ENCODE data around the gene L3MBTL3. TPM values are rescaled to one million over a fixed set of nuclear protein-coding genes. Genes with fewer than 3 reads are reported as not detected.

Gene L3MBTL3
- total RNA-seq, 2 experiments from 2014 or later: 31.7 to 34.0 TPM

DNA sequence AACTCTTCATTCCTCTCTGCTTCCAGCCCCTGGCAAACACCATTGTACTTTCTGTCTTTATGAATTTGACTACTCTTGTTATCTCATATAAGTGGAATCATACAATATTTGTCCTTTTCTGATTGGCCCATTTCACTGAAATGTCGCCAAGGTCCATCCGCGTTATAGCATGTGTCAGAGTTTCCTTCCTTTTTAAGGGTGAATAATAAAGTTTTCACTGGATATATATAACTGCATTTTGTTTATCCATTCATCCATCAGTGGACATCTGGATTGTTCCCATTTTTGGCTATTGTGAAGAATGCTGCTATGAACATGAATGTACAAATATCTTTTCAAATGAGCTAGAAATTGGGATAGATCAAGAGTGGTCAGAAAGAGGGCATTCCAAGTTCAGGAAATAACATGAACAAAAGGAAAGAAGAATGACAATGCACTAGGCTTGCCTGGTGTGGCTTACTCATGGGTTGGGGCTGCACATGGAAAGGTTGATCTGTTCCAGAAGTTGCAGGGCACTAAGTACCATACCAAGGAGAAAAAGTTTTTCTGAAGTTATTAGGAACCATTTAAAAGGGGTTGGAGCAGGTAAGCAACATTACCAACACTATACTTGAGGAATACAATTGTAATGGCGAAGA lies 10.0 kb upstream of the L3MBTL3 start:
- H3K4me1 Mint-ChIP-seq (ENCODE audit: low read depth): peaks cover 3% of the 10 kb centered on the region
- ATAC-seq (no peak), DNase-seq (no peak)
- H3K27me3 Mint-ChIP-seq (ENCODE audit: low read depth): peaks cover 12% of the 10 kb centered on the region
- H3K4me3 Mint-ChIP-seq: no peak overlapping the region
- no peak overlapping the region for H3K27ac Mint-ChIP-seq
- no peaks in the 10 kb centered on the region for H3K36me3 Mint-ChIP-seq (ENCODE audit: low read depth)
- H3K9me3 Mint-ChIP-seq (ENCODE audit: insufficient read depth): no peaks in the 10 kb centered on the region
- CTCF ChIA-PET: no interaction called here
- POLR2A ChIA-PET: no interaction called here

DNA sequence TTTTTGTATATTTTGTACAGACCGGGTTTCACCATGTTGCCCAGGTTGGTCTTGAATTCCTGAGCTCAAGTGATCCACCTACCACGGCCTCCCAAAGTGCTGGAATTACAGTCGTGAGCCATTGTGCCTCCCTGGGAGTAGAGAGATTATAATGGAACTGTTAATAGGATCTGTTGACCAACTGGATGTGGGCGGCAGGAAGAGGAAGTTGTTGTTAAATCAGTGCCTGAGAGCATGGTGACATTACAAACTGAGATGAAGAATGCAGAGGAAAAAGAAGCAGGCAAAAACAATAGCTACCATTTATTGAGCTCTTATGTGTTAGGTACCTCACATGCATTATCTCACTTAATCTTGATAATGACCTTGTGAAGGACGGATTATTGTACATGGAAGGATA lies 9.2 kb upstream of the L3MBTL3 start:
- Mint-ChIP-seq H3K27me3 (ENCODE audit: low read depth) (peaks cover 10% of the 10 kb centered on the region), H3K4me3 (no peak overlapping the region), H3K36me3 (ENCODE audit: low read depth) (no peaks in the 10 kb centered on the region), H3K9me3 (ENCODE audit: insufficient read depth) (no peaks in the 10 kb centered on the region), H3K27ac (no peak overlapping the region), H3K4me1 (ENCODE audit: low read depth) (peaks cover 3% of the 10 kb centered on the region)
- DNase-seq (no peak), ATAC-seq (no peak)
- POLR2A ChIA-PET: no interaction called here
- CTCF ChIA-PET: no interaction called here

DNA sequence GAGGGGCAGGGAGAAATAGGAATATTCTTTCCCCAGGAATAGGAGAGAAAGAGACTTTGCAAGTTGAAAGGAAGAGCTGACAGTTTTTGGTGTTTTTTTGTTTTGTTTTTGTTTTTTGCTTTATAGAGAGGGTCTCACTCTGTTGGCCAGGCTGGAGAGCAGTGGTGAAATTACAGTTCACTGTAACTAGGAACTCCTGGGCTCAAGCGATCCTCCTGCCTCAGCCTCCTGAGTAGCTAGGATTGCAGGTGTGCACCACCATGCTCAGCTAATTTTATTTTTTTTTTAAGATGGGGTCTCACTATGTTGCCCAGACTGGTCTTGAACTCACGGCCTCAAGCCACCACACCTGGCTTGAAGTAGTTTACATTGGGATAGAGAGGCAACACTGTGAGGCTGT lies 8.0 kb upstream of the L3MBTL3 start:
- ChIA-PET CTCF (interaction anchor here (1.5 kb wide), 1 partner anchor 11 kb away, joined by 3 read pairs; no protein-coding TSS in a partner anchor), POLR2A (interaction anchor here (0.6 to 1.3 kb wide), 3 partner anchors 8 to 110 kb away, joined by 3 to 4 read pairs (median 4); partner anchors contain the start of gene L3MBTL3)
- Mint-ChIP-seq H3K4me3 (no peak overlapping the region), H3K4me1 (ENCODE audit: low read depth) (peaks cover 3% of the 10 kb centered on the region), H3K27me3 (ENCODE audit: low read depth) (peaks cover 10% of the 10 kb centered on the region), H3K9me3 (ENCODE audit: insufficient read depth) (no peaks in the 10 kb centered on the region), H3K36me3 (ENCODE audit: low read depth) (no peaks in the 10 kb centered on the region), H3K27ac (no peak overlapping the region)
- no peak for DNase-seq
- ATAC-seq: no peak

- Mint-ChIP-seq H3K4me3 (no peak overlapping the region), H3K36me3 (ENCODE audit: low read depth) (no peaks in the 10 kb centered on the region), H3K27ac (no peak overlapping the region), H3K4me1 (ENCODE audit: low read depth) (peaks cover 4% of the 10 kb centered on the region), H3K9me3 (ENCODE audit: insufficient read depth) (no peaks in the 10 kb centered on the region), H3K27me3 (ENCODE audit: low read depth) (peaks cover 10% of the 10 kb centered on the region)
- DNase-seq (no peak), ATAC-seq (no peak)
- CTCF ChIA-PET: no interaction called here
- POLR2A ChIA-PET: no interaction called here
Measured at GRCh38 chr6:130012728-130013127, 5.7 kb upstream of the L3MBTL3 start.

DNA sequence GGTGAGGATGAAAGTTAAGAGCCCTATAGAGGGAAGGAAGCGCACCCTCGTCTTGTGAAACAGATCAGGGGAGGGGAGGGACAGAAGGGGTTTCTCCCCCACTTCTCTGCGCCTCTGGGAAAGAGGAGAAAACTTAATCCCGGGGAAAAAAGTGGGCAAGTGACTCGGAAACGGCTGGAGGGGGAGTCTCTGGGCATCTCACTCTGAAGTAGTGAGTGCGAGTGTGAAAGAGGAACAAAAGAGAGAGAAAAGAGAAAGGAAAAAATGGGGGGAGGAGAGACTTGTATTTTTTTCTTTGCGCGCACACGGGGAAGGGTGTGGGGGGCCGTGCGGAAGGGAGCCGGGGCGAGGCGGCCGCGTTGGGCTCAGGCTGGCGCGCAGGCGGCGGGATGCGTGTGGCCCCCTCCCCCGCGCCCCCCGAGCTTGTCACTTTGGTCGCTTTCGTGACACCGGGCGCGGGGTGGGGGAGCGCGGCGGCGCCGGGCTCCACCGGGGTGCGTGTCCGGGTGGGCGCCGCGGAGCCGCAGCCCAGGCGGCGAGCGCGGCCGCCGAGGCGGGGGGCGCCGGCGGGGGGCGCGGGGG lies 454 bp downstream of the L3MBTL3 start:
- ChIA-PET POLR2A (interaction anchor here (0.6 to 1.2 kb wide), 3 partner anchors 8 to 114 kb away, joined by 3 to 5 read pairs (median 3); no protein-coding TSS in a partner anchor), CTCF (no interaction called here)
- Mint-ChIP-seq H3K4me3 (peak overlapping the region; percentile 100), H3K27ac (peak overlapping the region; percentile 99), H3K4me1 (ENCODE audit: low read depth) (peaks cover 33% of the 10 kb centered on the region), H3K27me3 (ENCODE audit: low read depth) (no peaks in the 10 kb centered on the region), H3K36me3 (ENCODE audit: low read depth) (peaks cover 21% of the 10 kb centered on the region), H3K9me3 (ENCODE audit: insufficient read depth) (no peaks in the 10 kb centered on the region)
- ATAC-seq (peak; percentile 27), DNase-seq (peak; percentile 42)

DNA sequence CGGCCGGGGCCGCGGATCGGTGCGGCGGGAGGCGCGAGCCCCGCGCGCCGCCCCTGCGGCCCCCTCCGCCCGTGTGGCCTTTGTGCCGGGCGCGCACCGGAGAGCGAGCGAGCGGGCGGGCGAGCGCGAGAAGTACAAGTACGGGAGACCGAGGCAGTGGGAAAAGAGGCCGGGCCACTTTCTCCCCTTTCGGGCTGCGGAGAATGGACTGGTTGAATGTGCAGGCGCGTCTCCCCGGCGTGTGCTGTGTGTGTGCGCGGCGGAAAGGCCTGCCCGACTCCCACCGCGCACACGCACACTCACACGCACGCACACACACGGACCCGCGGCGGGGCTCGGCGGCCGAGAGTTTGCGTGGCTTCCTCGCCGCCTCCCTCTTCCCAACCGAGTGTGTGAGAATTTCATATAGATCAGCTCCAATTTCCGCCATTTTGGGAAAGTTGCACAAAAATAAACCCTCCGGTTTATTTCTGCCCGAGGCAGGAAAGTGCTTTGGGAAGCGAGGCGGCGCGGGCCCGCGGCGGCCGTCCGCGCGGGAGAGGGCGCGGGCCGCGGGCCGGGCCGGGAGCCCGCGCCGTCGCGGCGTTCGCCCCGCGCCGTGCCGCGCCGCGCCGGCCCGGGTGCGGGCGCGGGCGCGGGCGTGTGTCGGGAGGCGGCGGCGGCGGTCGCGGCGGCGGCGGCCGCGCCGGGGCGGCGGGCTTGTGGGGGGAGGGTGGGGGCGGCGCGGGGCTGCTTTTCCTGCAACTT lies 1.1 kb downstream of the L3MBTL3 start:
- H3K4me3 Mint-ChIP-seq: peak overlapping the region; percentile 86
- ChIA-PET CTCF (no interaction called here), POLR2A (interaction anchor here (0.7 to 1.2 kb wide), 2 partner anchors 113 to 350 kb away, joined by 4 to 5 read pairs; no protein-coding TSS in a partner anchor)
- H3K27ac Mint-ChIP-seq: peak overlapping the region; percentile 93
- H3K9me3 Mint-ChIP-seq (ENCODE audit: insufficient read depth): no peaks in the 10 kb centered on the region
- peaks cover 37% of the 10 kb centered on the region for H3K4me1 Mint-ChIP-seq (ENCODE audit: low read depth)
- peaks cover 26% of the 10 kb centered on the region for H3K36me3 Mint-ChIP-seq (ENCODE audit: low read depth)
- peak; percentile 53 for DNase-seq
- ATAC-seq: peak; percentile 22
- no peaks in the 10 kb centered on the region for H3K27me3 Mint-ChIP-seq (ENCODE audit: low read depth)

GRCh38 chr6:130020073-130020906 lies 1.9 kb downstream of the L3MBTL3 start:
- POLR2A ChIA-PET: interaction anchor here (0.7 to 1.2 kb wide), 2 partner anchors 112 to 351 kb away, joined by 4 to 5 read pairs; no protein-coding TSS in a partner anchor
- Mint-ChIP-seq H3K4me3 (peak overlapping the region; percentile 96), H3K4me1 (ENCODE audit: low read depth) (peaks cover 43% of the 10 kb centered on the region), H3K27ac (peak overlapping the region; percentile 98), H3K36me3 (ENCODE audit: low read depth) (peaks cover 34% of the 10 kb centered on the region), H3K9me3 (ENCODE audit: insufficient read depth) (no peaks in the 10 kb centered on the region), H3K27me3 (ENCODE audit: low read depth) (no peaks in the 10 kb centered on the region)
- CTCF ChIA-PET: interaction anchor here (0.9 to 2.1 kb wide), 18 partner anchors 10 to 669 kb away, joined by 3 to 20 read pairs (median 6); no protein-coding TSS in a partner anchor
- peak; percentile 69 for DNase-seq
- peak; percentile 32 for ATAC-seq

DNA sequence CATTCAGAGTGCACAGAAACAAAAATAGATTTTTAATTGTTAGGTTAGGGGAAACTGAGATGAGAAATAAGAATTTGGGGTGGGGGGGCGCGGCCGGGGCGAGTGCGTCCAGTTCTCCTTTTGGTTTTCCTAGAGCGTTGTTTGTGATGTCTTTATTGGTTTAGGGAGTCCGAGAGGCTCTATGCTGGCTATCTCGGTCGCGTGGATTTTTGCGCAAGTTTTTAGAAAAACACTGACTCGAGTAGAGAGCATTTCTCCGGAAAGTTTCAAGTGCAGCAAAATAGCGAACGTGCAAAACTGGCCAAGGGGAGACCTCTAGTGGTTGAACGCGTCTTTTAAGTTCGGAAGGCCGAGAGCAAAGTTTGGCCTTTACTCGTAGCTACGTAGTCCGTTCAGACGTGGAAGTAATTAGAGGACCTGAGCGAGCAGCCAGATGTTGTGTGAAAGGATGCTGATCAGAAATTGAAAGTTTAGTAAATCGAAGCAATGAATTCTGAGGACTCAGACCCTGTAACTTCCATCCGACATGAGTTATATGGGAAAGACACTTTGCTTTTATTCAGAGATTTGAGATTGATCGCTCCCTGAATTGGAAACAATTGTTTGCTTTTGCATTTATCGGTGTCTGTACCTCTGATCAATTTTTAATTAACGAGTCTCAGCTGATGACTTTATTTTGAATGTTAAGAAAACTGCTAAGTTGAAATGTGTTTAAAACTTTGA lies 2.7 kb downstream of the L3MBTL3 start:
- peaks cover 42% of the 10 kb centered on the region for H3K36me3 Mint-ChIP-seq (ENCODE audit: low read depth)
- peak; percentile 91 for DNase-seq
- H3K4me3 Mint-ChIP-seq: peak overlapping the region; percentile 96
- H3K4me1 Mint-ChIP-seq (ENCODE audit: low read depth): peaks cover 48% of the 10 kb centered on the region
- POLR2A ChIA-PET: interaction anchor here (1.1 kb wide), 1 partner anchor 12 kb away, joined by 4 read pairs; no protein-coding TSS in a partner anchor
- H3K9me3 Mint-ChIP-seq (ENCODE audit: insufficient read depth): no peaks in the 10 kb centered on the region
- peak overlapping the region; percentile 98 for H3K27ac Mint-ChIP-seq
- peak; percentile 62 for ATAC-seq
- no peaks in the 10 kb centered on the region for H3K27me3 Mint-ChIP-seq (ENCODE audit: low read depth)
- CTCF ChIA-PET: interaction anchor here (0.6 to 2.5 kb wide), 57 partner anchors 9 to 670 kb away, joined by 3 to 23 read pairs (median 4); partner anchors contain the start of genes ARHGAP18 and SAMD3

DNA sequence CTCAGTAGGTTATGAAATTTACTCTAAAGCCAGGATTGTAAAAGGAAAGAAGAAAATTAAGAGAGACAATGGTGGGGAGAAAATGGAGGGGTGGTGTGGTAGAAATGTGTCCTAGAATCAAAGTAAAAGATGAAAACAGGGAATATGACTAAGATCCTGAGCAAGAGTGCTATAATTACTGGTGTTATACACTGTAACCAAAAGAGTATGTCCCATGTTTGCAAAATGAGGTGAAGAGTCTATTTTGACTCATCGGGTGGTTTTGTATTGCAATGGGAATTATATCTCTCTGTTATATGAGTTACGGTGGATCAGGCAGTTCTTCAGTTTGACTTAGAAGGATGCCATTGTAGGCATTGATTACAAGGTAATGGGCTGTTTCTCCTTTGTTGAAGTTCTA lies 8.5 kb downstream of the L3MBTL3 start:
- Mint-ChIP-seq H3K27me3 (ENCODE audit: low read depth) (no peaks in the 10 kb centered on the region), H3K27ac (no peak overlapping the region), H3K36me3 (ENCODE audit: low read depth) (peaks cover 58% of the 10 kb centered on the region), H3K4me3 (no peak overlapping the region), H3K4me1 (ENCODE audit: low read depth) (peaks cover 74% of the 10 kb centered on the region), H3K9me3 (ENCODE audit: insufficient read depth) (no peaks in the 10 kb centered on the region)
- ChIA-PET POLR2A (interaction anchor here (0.8 kb wide), 1 partner anchor 9 kb away, joined by 3 read pairs; the partner anchor contains the start of gene L3MBTL3), CTCF (no interaction called here)
- no peak for ATAC-seq
- no peak for DNase-seq

- Mint-ChIP-seq H3K4me3 (peak overlapping the region; percentile 61), H3K27ac (peak overlapping the region; percentile 84), H3K9me3 (ENCODE audit: insufficient read depth) (no peaks in the 10 kb centered on the region), H3K4me1 (ENCODE audit: low read depth) (peaks cover 66% of the 10 kb centered on the region), H3K36me3 (ENCODE audit: low read depth) (peaks cover 60% of the 10 kb centered on the region), H3K27me3 (ENCODE audit: low read depth) (no peaks in the 10 kb centered on the region)
- no peak for DNase-seq
- POLR2A ChIA-PET: no interaction called here
- CTCF ChIA-PET: interaction anchor here (2.0 kb wide), 1 partner anchor 10 kb away, joined by 6 read pairs; no protein-coding TSS in a partner anchor
- ATAC-seq: peak; percentile 68
Measured at GRCh38 chr6:130027948-130028347, 9.6 kb downstream of the L3MBTL3 start.
